ENCODE results near the gene ZNF774. TPM values are rescaled to one million over a fixed set of nuclear protein-coding genes. Genes with fewer than 3 reads are reported as not detected.
A peak's percentile ranks its signal among the peaks of the same experiment; 100 is the strongest.
"Not testable (repeated sequence)": the region's sequence is repeated elsewhere in the genome, so short reads cannot be mapped to it uniquely, and the experiment has no call there.

Gene ZNF774
- total RNA-seq, 1 donor from 2014 or later = 0.21 TPM

- Histone ChIP-seq H3K36me3 (no peaks in the 10 kb centered on the region), H3K9me3 (no peaks in the 10 kb centered on the region), H3K4me3 (no peak overlapping the region), H3K4me1 (peaks cover 2 to 3% of the 10 kb centered on the region in 2 donors), H3K27me3 (no peaks in the 10 kb centered on the region), H3K27ac (no peak overlapping the region)
- intact Hi-C loops (cut with DNase I) = no loop called here
- no peak for TF ChIP-seq CTCF (IDR thresholded peaks at IDR 0.05)
- DNase-seq (ENCODE audit: low spot score in 2 of 2) = no peak
These were observed 14.8 kb upstream of the ZNF774 start for GRCh38 chr15:90337256-90337655.

- Histone ChIP-seq H3K27ac (no peak overlapping the region), H3K4me1 (peaks cover 9 to 13% of the 10 kb centered on the region in 2 donors), H3K9me3 (no peaks in the 10 kb centered on the region), H3K36me3 (no peaks in the 10 kb centered on the region), H3K27me3 (no peaks in the 10 kb centered on the region), H3K4me3 (no peak overlapping the region)
- no peak for DNase-seq (ENCODE audit: low spot score in 2 of 2)
- intact Hi-C loops (cut with DNase I) = no loop called here
- no peak for TF ChIP-seq CTCF (IDR thresholded peaks at IDR 0.05)
These were observed 13.6 kb upstream of the ZNF774 start for GRCh38 chr15:90338532-90338931.

GRCh38 chr15:90340345-90340744 lies 11.7 kb upstream of the ZNF774 start:
- no peaks in the 10 kb centered on the region for H3K27me3 ChIP-seq
- no peak for TF ChIP-seq CTCF (IDR thresholded peaks at IDR 0.05)
- H3K27ac ChIP-seq = no peak overlapping the region
- intact Hi-C loops (cut with DNase I) = loop anchor here (5.0 kb wide), 1 partner anchor 127 kb away; no protein-coding TSS in a partner anchor
- no peaks in the 10 kb centered on the region for H3K9me3 ChIP-seq
- no peaks in the 10 kb centered on the region for H3K36me3 ChIP-seq
- no peak overlapping the region for H3K4me3 ChIP-seq
- peaks cover 9 to 18% of the 10 kb centered on the region in 2 donors for H3K4me1 ChIP-seq
- no peak for DNase-seq (ENCODE audit: low spot score in 2 of 2)

GRCh38 chr15:90343302-90343790 lies 8.7 kb upstream of the ZNF774 start:
- DNase-seq (ENCODE audit: low spot score in 2 of 2) = peak in 1 of 2 donors; percentile 73
- Histone ChIP-seq H3K4me3 (no peak overlapping the region), H3K9me3 (no peaks in the 10 kb centered on the region), H3K4me1 (peaks cover 9 to 18% of the 10 kb centered on the region in 2 donors), H3K27ac (peak overlapping the region; percentile 66 to 75), H3K27me3 (no peaks in the 10 kb centered on the region), H3K36me3 (no peaks in the 10 kb centered on the region)
- no peak for TF ChIP-seq CTCF (IDR thresholded peaks at IDR 0.05)
- intact Hi-C loops (cut with DNase I) = loop anchor here (5.0 kb wide), 1 partner anchor 124 kb away; no protein-coding TSS in a partner anchor

- no peak for DNase-seq (ENCODE audit: low spot score in 2 of 2)
- Histone ChIP-seq H3K4me1 (peaks cover 9 to 18% of the 10 kb centered on the region in 2 donors), H3K27me3 (no peaks in the 10 kb centered on the region), H3K4me3 (no peak overlapping the region), H3K27ac (peak overlapping the region; percentile 27 to 66), H3K36me3 (no peaks in the 10 kb centered on the region), H3K9me3 (no peaks in the 10 kb centered on the region)
- TF ChIP-seq CTCF (IDR thresholded peaks at IDR 0.05) = no peak
- intact Hi-C loops (cut with DNase I) = loop anchor here (5.0 kb wide), 1 partner anchor 123 kb away; no protein-coding TSS in a partner anchor
These were observed 7.4 kb upstream of the ZNF774 start for GRCh38 chr15:90344662-90345061.

- DNase-seq (ENCODE audit: low spot score in 2 of 2) = no peak
- no peak overlapping the region for H3K4me3 ChIP-seq
- H3K27me3 ChIP-seq = no peaks in the 10 kb centered on the region
- intact Hi-C loops (cut with DNase I) = no loop called here
- no peak for TF ChIP-seq CTCF (IDR thresholded peaks at IDR 0.05)
- no peaks in the 10 kb centered on the region for H3K36me3 ChIP-seq
- H3K4me1 ChIP-seq = peaks cover 9 to 18% of the 10 kb centered on the region in 2 donors
- no peak overlapping the region for H3K27ac ChIP-seq
- no peaks in the 10 kb centered on the region for H3K9me3 ChIP-seq
These were observed 6.2 kb upstream of the ZNF774 start for GRCh38 chr15:90345857-90346256.

GRCh38 chr15:90347431-90348065 lies 4.5 kb upstream of the ZNF774 start:
- DNase-seq (ENCODE audit: low spot score in 2 of 2); H3K36me3 ChIP-seq; H3K4me3 ChIP-seq; H3K27me3 ChIP-seq; intact Hi-C loops (cut with DNase I); H3K9me3 ChIP-seq; H3K27ac ChIP-seq: not testable (repeated sequence)
- H3K4me1 ChIP-seq = peaks cover 3 to 13% of the 10 kb centered on the region in 2 donors
